GM23338 (cell line): ENCODE measurements around the gene PYGO2. TPM values are rescaled to one million over a fixed set of nuclear protein-coding genes. Genes with fewer than 3 reads are reported as not detected.

ENCODE experiments used
- ATAC-seq: fragments of 200-7000 bp; cut with Tn5 transposase; 3 replicates; pipeline ENCODE4 v1.9.1; 2020
- DNase-seq: peaks from one replicate; pipeline ENCODE4 v3.0.0-alpha.2; 2015; ENCODE audit warnings: low spot score
- H2AFZ ChIP-seq: fragments of 200-600 bp; sonication (generic); 2 replicates; pipeline ENCODE4 v1.8.0; 2016; ENCODE audit warnings: antibody characterized with exemption, mild to moderate bottlenecking, moderate library complexity
- H3F3A ChIP-seq: fragments of 200-600 bp; sonication (generic); replicated peaks from 2 replicates; pipeline ENCODE4 v1.8.0; 2017; ENCODE audit warnings: antibody characterized with exemption, mixed run types, low read depth
- H3K27ac ChIP-seq: fragments of 200-600 bp; sonication (generic); 2 replicates; pipeline ENCODE4 v1.6.1; 2016; ENCODE audit warnings: low read depth
- H3K27me3 ChIP-seq: fragments of 200-600 bp; sonication (generic); 2 replicates; pipeline ENCODE4 v1.8.0; 2016; ENCODE audit warnings: mild to moderate bottlenecking, mixed run types, moderate library complexity; ENCODE audit not compliant: insufficient read depth
- H3K36me3 ChIP-seq: fragments of 200-600 bp; sonication (generic); 2 replicates; pipeline ENCODE4 v1.8.0; 2016; ENCODE audit warnings: mild to moderate bottlenecking; ENCODE audit not compliant: insufficient read depth
- H3K4me1 ChIP-seq: fragments of 200-600 bp; sonication (generic); 2 replicates; pipeline ENCODE4 v1.8.0; 2016; ENCODE audit warnings: mild to moderate bottlenecking, moderate library complexity; ENCODE audit not compliant: insufficient read depth
- H3K4me2 ChIP-seq: fragments of 200-600 bp; sonication (generic); 2 replicates; pipeline ENCODE4 v1.7.1; 2017; ENCODE audit warnings: mixed run types
- H3K4me3 ChIP-seq: fragments of 200-600 bp; sonication (generic); 2 replicates; pipeline ENCODE4 v1.6.1; 2016; ENCODE audit warnings: mixed run types
- H3K79me2 ChIP-seq: fragments of 200-600 bp; sonication (generic); replicated peaks from 2 replicates; pipeline ENCODE4 v1.8.0; 2017; ENCODE audit warnings: mild to moderate bottlenecking; ENCODE audit not compliant: insufficient read depth
- H3K9me2 ChIP-seq: fragments of 200-600 bp; sonication (generic); 2 replicates; pipeline ENCODE4 v1.8.0; 2017; ENCODE audit not compliant: insufficient read depth
- H4K20me1 ChIP-seq: fragments of 200-600 bp; sonication (generic); replicated peaks from 2 replicates; pipeline ENCODE4 v1.8.0; 2017; ENCODE audit warnings: mild to moderate bottlenecking; ENCODE audit not compliant: insufficient read depth
- H3K27ac Mint-ChIP-seq: 2 replicates; pipeline ENCODE4 v1.8.0; 2020; ENCODE audit warnings: inconsistent platforms, mild to moderate bottlenecking, moderate library complexity, mixed read lengths
- H3K27me3 Mint-ChIP-seq: 3 replicates; pipeline ENCODE4 v1.8.0; 2022; ENCODE audit warnings: low read depth, mild to moderate bottlenecking, moderate library complexity, mixed read lengths, inconsistent platforms; ENCODE audit not compliant: insufficient read depth, poor library complexity
- H3K36me3 Mint-ChIP-seq: 3 replicates; pipeline ENCODE4 v1.8.0; 2021; ENCODE audit warnings: low read depth, mild to moderate bottlenecking, inconsistent platforms, moderate library complexity, mixed read lengths
- H3K4me1 Mint-ChIP-seq: 3 replicates; pipeline ENCODE4 v1.8.0; 2020; ENCODE audit warnings: mild to moderate bottlenecking, inconsistent platforms, mixed read lengths
- H3K4me3 Mint-ChIP-seq: 3 replicates; pipeline ENCODE4 v1.8.0; 2021; ENCODE audit warnings: moderate library complexity, mild to moderate bottlenecking, inconsistent platforms, mixed read lengths
- H3K9me3 Mint-ChIP-seq: 3 replicates; pipeline ENCODE4 v1.8.0; 2020; ENCODE audit warnings: moderate library complexity, mild to moderate bottlenecking, inconsistent platforms, mixed read lengths
- CREB1 ChIP-seq: fragments of 250-450 bp; sonication (Bioruptor Pico); IDR thresholded peaks from 2 replicates; pipeline ENCODE4 v1.5.0; 2020; ENCODE audit warnings: low read depth, mild to moderate bottlenecking, moderate library complexity
- EZH2 ChIP-seq: fragments of 200-600 bp; sonication (generic); IDR thresholded peaks from one replicate; pipeline ENCODE4 v1.8.0; 2017; ENCODE audit warnings: antibody characterized with exemption, mild to moderate bottlenecking, low read depth; ENCODE audit not compliant: unreplicated experiment
- EZH2phosphoT487 ChIP-seq: fragments of 200-600 bp; sonication (generic); IDR thresholded peaks from one replicate; pipeline ENCODE4 v1.8.1; 2018; ENCODE audit warnings: antibody characterized with exemption; ENCODE audit not compliant: unreplicated experiment
- JUNB ChIP-seq: IDR thresholded peaks from one replicate; pipeline ENCODE4 v1.6.1; 2016; ENCODE audit warnings: antibody characterized with exemption; ENCODE audit not compliant: unreplicated experiment
- NANOG ChIP-seq: IDR thresholded peaks from 2 replicates; pipeline ENCODE4 v1.6.1; 2016; ENCODE audit warnings: antibody characterized with exemption, borderline replicate concordance
- POLR2AphosphoS5 ChIP-seq: IDR thresholded peaks from 2 replicates; pipeline ENCODE4 v1.6.1; 2016; ENCODE audit warnings: antibody characterized with exemption, low read depth
- STAT1 ChIP-seq: IDR thresholded peaks from one replicate; pipeline ENCODE4 v1.6.1; 2016; ENCODE audit warnings: antibody characterized with exemption; ENCODE audit not compliant: unreplicated experiment
- ZNF114 ChIP-seq: fragments of 250-450 bp; sonication (Bioruptor Pico); IDR thresholded peaks from 2 replicates; pipeline ENCODE4 v1.5.0; 2020; ENCODE audit warnings: mild to moderate bottlenecking, moderate library complexity
- ZNF331 ChIP-seq: fragments of 250-450 bp; sonication (Bioruptor Pico); IDR thresholded peaks from 2 replicates; pipeline ENCODE4 v1.5.0; 2020; ENCODE audit warnings: low read depth, mild to moderate bottlenecking, moderate library complexity
- polyA plus RNA-seq: library from polyadenylated mRNA; unstranded; fragments of >200 nt; fragmentation: Nextera tagmentation; extraction: Ambion mirVana; gene quantifications from 2 replicates; pipeline ENCODE4 v1.2.1, GENCODE V29; 2016
- total RNA-seq: library from RNA; depleted of rRNA; stranded (reverse); fragments of >200 nt; shearing (Covaris generic); gene quantifications from 2 replicates; pipeline ENCODE4 v1.2.3, GENCODE V29; 2014
- TF ChIP-seq, protein P1 (sequence below): IDR thresholded peaks from one replicate; pipeline ENCODE4 v1.6.1; 2018; ENCODE audit warnings: antibody characterized with exemption; ENCODE audit not compliant: unreplicated experiment
- TF ChIP-seq, protein P2 (sequence below): fragments of 250-450 bp; sonication (Bioruptor Pico); IDR thresholded peaks from 2 replicates; pipeline ENCODE4 v1.5.0; 2020; ENCODE audit warnings: mild to moderate bottlenecking, moderate library complexity
- TF ChIP-seq, protein P3 (sequence below), 2 experiments: fragments of 200-600 bp in 1 of 2; sonication (generic) in 1 of 2; conservative IDR thresholded peaks; 2 replicates each; pipeline versions ENCODE4 v1.5.1 to v1.6.1; 2016 to 2017; ENCODE audit warnings: antibody characterized with exemption in 2 of 2, low read depth in 2 of 2, mild to moderate bottlenecking in 2 of 2, moderate library complexity in 1 of 2
- TF ChIP-seq, protein P4 (sequence below): IDR thresholded peaks from 2 replicates; pipeline ENCODE4 v1.6.1; 2016; ENCODE audit warnings: antibody characterized with exemption

PYGO2 gene
- total and polyA plus RNA-seq, 2 experiments from 2014 or later: 11.0 to 29.0 TPM

DNA sequence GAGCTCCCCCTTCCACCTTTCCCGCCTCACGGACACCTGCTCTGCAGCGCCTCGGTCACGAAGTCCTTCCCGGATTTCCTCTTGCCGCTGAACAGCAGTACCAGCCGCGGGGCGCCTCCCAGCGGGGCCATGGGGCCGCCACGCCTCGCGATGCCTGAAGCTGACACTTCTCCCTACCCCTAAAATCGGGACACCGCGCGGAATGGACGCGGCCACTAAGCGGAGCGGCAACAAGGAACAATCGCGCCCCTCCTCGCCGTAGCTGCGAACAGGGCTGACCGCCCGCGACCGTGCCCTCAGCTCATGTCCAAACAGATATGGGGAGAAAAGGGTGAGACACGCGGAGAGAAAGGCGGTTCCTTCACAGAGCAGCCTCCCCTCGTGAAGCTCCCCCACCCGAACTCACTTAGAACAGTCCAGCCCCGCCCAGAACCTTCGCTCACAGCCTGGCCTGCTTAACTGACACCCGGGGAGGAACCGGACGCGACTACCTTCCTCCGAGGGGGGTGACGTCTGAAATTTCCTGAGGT, 25.0 kb downstream of the PYGO2 start, which contains the start of gene PMVK:
TSS of gene PMVK (minus strand) at position 165 of the 530 bp plus-strand sequence. CDS start at position 131, 34 bp downstream.
- H3K4me1 ChIP-seq: peaks cover 16% of the 10 kb centered on the region
- peak within 1 kb of the TSS; percentile 53 for H2AFZ ChIP-seq
- H3K4me3 ChIP-seq: peak within 1 kb of the TSS; percentile 64
- H3K27me3 Mint-ChIP-seq: peaks cover 27% of the 10 kb centered on the region
- peak within 1 kb of the TSS; percentile 87 for H3K4me3 Mint-ChIP-seq
- no peaks in the 10 kb centered on the region; the same call in 1 of the 2 replicates for H3K79me2 ChIP-seq
- peaks cover 3% of the 10 kb centered on the region; the same call in 1 of the 3 replicates for H3K9me3 Mint-ChIP-seq
- TF ChIP-seq, protein P1, sequence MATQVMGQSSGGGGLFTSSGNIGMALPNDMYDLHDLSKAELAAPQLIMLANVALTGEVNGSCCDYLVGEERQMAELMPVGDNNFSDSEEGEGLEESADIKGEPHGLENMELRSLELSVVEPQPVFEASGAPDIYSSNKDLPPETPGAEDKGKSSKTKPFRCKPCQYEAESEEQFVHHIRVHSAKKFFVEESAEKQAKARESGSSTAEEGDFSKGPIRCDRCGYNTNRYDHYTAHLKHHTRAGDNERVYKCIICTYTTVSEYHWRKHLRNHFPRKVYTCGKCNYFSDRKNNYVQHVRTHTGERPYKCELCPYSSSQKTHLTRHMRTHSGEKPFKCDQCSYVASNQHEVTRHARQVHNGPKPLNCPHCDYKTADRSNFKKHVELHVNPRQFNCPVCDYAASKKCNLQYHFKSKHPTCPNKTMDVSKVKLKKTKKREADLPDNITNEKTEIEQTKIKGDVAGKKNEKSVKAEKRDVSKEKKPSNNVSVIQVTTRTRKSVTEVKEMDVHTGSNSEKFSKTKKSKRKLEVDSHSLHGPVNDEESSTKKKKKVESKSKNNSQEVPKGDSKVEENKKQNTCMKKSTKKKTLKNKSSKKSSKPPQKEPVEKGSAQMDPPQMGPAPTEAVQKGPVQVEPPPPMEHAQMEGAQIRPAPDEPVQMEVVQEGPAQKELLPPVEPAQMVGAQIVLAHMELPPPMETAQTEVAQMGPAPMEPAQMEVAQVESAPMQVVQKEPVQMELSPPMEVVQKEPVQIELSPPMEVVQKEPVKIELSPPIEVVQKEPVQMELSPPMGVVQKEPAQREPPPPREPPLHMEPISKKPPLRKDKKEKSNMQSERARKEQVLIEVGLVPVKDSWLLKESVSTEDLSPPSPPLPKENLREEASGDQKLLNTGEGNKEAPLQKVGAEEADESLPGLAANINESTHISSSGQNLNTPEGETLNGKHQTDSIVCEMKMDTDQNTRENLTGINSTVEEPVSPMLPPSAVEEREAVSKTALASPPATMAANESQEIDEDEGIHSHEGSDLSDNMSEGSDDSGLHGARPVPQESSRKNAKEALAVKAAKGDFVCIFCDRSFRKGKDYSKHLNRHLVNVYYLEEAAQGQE: peak; percentile 32
- TF ChIP-seq EZH2 (no peak), JUNB (peak; percentile 38), ZNF331 (no peak), EZH2phosphoT487 (no peak), NANOG (no peak), POLR2AphosphoS5 (peak; percentile 84), ZNF114 (CRISPR knock-in tag) (no peak), STAT1 (no peak), CREB1 (CRISPR knock-in tag) (peak; percentile 18; the same call in 1 of the 2 replicates)
- TF ChIP-seq, protein P2, sequence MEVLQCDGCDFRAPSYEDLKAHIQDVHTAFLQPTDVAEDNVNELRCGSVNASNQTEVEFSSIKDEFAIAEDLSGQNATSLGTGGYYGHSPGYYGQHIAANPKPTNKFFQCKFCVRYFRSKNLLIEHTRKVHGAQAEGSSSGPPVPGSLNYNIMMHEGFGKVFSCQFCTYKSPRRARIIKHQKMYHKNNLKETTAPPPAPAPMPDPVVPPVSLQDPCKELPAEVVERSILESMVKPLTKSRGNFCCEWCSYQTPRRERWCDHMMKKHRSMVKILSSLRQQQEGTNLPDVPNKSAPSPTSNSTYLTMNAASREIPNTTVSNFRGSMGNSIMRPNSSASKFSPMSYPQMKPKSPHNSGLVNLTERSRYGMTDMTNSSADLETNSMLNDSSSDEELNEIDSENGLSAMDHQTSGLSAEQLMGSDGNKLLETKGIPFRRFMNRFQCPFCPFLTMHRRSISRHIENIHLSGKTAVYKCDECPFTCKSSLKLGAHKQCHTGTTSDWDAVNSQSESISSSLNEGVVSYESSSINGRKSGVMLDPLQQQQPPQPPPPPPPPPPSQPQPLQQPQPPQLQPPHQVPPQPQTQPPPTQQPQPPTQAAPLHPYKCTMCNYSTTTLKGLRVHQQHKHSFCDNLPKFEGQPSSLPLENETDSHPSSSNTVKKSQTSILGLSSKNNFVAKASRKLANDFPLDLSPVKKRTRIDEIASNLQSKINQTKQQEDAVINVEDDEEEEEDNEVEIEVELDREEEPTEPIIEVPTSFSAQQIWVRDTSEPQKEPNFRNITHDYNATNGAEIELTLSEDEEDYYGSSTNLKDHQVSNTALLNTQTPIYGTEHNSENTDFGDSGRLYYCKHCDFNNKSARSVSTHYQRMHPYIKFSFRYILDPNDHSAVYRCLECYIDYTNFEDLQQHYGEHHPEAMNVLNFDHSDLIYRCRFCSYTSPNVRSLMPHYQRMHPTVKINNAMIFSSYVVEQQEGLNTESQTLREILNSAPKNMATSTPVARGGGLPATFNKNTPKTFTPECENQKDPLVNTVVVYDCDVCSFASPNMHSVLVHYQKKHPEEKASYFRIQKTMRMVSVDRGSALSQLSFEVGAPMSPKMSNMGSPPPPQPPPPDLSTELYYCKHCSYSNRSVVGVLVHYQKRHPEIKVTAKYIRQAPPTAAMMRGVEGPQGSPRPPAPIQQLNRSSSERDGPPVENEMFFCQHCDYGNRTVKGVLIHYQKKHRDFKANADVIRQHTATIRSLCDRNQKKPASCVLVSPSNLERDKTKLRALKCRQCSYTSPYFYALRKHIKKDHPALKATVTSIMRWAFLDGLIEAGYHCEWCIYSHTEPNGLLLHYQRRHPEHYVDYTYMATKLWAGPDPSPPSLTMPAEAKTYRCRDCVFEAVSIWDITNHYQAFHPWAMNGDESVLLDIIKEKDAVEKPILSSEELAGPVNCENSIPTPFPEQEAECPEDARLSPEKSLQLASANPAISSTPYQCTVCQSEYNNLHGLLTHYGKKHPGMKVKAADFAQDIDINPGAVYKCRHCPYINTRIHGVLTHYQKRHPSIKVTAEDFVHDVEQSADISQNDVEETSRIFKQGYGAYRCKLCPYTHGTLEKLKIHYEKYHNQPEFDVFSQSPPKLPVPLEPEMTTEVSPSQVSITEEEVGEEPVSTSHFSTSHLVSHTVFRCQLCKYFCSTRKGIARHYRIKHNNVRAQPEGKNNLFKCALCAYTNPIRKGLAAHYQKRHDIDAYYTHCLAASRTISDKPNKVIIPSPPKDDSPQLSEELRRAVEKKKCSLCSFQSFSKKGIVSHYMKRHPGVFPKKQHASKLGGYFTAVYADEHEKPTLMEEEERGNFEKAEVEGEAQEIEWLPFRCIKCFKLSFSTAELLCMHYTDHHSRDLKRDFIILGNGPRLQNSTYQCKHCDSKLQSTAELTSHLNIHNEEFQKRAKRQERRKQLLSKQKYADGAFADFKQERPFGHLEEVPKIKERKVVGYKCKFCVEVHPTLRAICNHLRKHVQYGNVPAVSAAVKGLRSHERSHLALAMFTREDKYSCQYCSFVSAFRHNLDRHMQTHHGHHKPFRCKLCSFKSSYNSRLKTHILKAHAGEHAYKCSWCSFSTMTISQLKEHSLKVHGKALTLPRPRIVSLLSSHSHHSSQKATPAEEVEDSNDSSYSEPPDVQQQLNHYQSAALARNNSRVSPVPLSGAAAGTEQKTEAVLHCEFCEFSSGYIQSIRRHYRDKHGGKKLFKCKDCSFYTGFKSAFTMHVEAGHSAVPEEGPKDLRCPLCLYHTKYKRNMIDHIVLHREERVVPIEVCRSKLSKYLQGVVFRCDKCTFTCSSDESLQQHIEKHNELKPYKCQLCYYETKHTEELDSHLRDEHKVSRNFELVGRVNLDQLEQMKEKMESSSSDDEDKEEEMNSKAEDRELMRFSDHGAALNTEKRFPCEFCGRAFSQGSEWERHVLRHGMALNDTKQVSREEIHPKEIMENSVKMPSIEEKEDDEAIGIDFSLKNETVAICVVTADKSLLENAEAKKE (CRISPR knock-in tag): no peak
- TF ChIP-seq, protein P3, sequence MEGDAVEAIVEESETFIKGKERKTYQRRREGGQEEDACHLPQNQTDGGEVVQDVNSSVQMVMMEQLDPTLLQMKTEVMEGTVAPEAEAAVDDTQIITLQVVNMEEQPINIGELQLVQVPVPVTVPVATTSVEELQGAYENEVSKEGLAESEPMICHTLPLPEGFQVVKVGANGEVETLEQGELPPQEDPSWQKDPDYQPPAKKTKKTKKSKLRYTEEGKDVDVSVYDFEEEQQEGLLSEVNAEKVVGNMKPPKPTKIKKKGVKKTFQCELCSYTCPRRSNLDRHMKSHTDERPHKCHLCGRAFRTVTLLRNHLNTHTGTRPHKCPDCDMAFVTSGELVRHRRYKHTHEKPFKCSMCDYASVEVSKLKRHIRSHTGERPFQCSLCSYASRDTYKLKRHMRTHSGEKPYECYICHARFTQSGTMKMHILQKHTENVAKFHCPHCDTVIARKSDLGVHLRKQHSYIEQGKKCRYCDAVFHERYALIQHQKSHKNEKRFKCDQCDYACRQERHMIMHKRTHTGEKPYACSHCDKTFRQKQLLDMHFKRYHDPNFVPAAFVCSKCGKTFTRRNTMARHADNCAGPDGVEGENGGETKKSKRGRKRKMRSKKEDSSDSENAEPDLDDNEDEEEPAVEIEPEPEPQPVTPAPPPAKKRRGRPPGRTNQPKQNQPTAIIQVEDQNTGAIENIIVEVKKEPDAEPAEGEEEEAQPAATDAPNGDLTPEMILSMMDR (conservative IDR thresholded peaks at IDR 0.05; ENCODE audit: low read depth in 2 of 2): peak in 1 of 2 experiments; percentile 45; a peak in 3 of 4 replicates
- TF ChIP-seq, protein P4, sequence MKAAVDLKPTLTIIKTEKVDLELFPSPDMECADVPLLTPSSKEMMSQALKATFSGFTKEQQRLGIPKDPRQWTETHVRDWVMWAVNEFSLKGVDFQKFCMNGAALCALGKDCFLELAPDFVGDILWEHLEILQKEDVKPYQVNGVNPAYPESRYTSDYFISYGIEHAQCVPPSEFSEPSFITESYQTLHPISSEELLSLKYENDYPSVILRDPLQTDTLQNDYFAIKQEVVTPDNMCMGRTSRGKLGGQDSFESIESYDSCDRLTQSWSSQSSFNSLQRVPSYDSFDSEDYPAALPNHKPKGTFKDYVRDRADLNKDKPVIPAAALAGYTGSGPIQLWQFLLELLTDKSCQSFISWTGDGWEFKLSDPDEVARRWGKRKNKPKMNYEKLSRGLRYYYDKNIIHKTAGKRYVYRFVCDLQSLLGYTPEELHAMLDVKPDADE: no peak
- peaks cover 23% of the 10 kb centered on the region for H3K4me1 Mint-ChIP-seq
- peak within 1 kb of the TSS; percentile 89 for H3K27ac ChIP-seq
- H3K36me3 ChIP-seq: no peaks in the 10 kb centered on the region
- H3K4me2 ChIP-seq: peak within 1 kb of the TSS; percentile 84
- no peaks in the 10 kb centered on the region; the same call in 1 of the 2 replicates for H3K9me2 ChIP-seq
- H3F3A ChIP-seq: peaks cover 10% of the 10 kb centered on the region
- DNase-seq: peak; percentile 98
- peaks cover 4% of the 10 kb centered on the region; the same call in 1 of the 3 replicates for H3K36me3 Mint-ChIP-seq
- H4K20me1 ChIP-seq: no peaks in the 10 kb centered on the region
- ATAC-seq: peak; percentile 85
- H3K27ac Mint-ChIP-seq: peak within 1 kb of the TSS; percentile 100
- H3K27me3 ChIP-seq: no peaks in the 10 kb centered on the region; the same call in 1 of the 2 replicates
